Measurements from ENCODE around the gene MAP6.

- TF ChIP-seq, protein P1, sequence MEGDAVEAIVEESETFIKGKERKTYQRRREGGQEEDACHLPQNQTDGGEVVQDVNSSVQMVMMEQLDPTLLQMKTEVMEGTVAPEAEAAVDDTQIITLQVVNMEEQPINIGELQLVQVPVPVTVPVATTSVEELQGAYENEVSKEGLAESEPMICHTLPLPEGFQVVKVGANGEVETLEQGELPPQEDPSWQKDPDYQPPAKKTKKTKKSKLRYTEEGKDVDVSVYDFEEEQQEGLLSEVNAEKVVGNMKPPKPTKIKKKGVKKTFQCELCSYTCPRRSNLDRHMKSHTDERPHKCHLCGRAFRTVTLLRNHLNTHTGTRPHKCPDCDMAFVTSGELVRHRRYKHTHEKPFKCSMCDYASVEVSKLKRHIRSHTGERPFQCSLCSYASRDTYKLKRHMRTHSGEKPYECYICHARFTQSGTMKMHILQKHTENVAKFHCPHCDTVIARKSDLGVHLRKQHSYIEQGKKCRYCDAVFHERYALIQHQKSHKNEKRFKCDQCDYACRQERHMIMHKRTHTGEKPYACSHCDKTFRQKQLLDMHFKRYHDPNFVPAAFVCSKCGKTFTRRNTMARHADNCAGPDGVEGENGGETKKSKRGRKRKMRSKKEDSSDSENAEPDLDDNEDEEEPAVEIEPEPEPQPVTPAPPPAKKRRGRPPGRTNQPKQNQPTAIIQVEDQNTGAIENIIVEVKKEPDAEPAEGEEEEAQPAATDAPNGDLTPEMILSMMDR (IDR thresholded peaks at IDR 0.05), result no peak
- TF ChIP-seq POLR2A (IDR thresholded peaks at IDR 0.05), result no peak
Measured at GRCh38 chr11:75663808-75664207, 5.0 kb downstream of the MAP6 start.

Measured in adrenal gland (tissue), 5 donors.